CD4-positive, alpha-beta T cell treated with Interleukin-2 at 100 ng/mL for 4 hours (primary cell): ENCODE measurements around the gene CCDC86.

Experiments used
- DNase-seq: peaks from one replicate; pipeline ENCODE4 v3.0.0-alpha.2; 2020; ENCODE audit warnings: low spot score

Gene CCDC86

GRCh38 chr11:60868682-60869450, 27.0 kb downstream of the CCDC86 start:
- no peak for DNase-seq

GRCh38 chr11:60869451-60869825, 27.5 kb downstream of the CCDC86 start:
- DNase-seq = no peak

- DNase-seq = peak; percentile 14
These were observed 28.4 kb downstream of the CCDC86 start for GRCh38 chr11:60870276-60870675.

- DNase-seq = no peak
These were observed 28.9 kb downstream of the CCDC86 start for GRCh38 chr11:60870733-60871377.

- DNase-seq = no peak
These were observed 29.6 kb downstream of the CCDC86 start for GRCh38 chr11:60871378-60872061.

- no peak for DNase-seq
These were observed 30.4 kb downstream of the CCDC86 start for GRCh38 chr11:60872124-60872960.

- no peak for DNase-seq
These were observed 31.1 kb downstream of the CCDC86 start for GRCh38 chr11:60872961-60873524.

GRCh38 chr11:60873533-60873932, 31.6 kb downstream of the CCDC86 start:
- DNase-seq = no peak

- DNase-seq = no peak
These were observed 32.8 kb downstream of the CCDC86 start for GRCh38 chr11:60874421-60875365.

GRCh38 chr11:60875366-60876167, 33.7 kb downstream of the CCDC86 start:
- no peak for DNase-seq

GRCh38 chr11:60876168-60876485, 34.2 kb downstream of the CCDC86 start:
- no peak for DNase-seq

- DNase-seq = no peak
These were observed 36.6 kb downstream of the CCDC86 start for GRCh38 chr11:60878245-60879101.

- DNase-seq = no peak
These were observed 37.2 kb downstream of the CCDC86 start for GRCh38 chr11:60879104-60879503.

GRCh38 chr11:60879971-60880588, 38.2 kb downstream of the CCDC86 start:
- no peak for DNase-seq

GRCh38 chr11:60880643-60881282, 38.9 kb downstream of the CCDC86 start:
- DNase-seq = no peak

- DNase-seq = peak; percentile 39
These were observed 45.6 kb downstream of the CCDC86 start for GRCh38 chr11:60887556-60887955.

- no peak for DNase-seq
These were observed 48.0 kb downstream of the CCDC86 start for GRCh38 chr11:60889869-60890311.

- no peak for DNase-seq
These were observed 48.8 kb downstream of the CCDC86 start for GRCh38 chr11:60890696-60891095.
